Esophagus squamous epithelium (tissue), 4 donors: ENCODE measurements around the gene UCP2.

Experiments
- CTCF ChIP-seq, 6 experiments: fragments of 450-650 bp in 4 of 6; fragments of 200-600 bp in 2 of 6; sonication (generic) in 2 of 6; IDR thresholded peaks; one replicate each; pipeline ENCODE4 v1.5.1; 2016 to 2019; ENCODE audit warnings: antibody characterized with exemption in 6 of 6, mild to moderate bottlenecking in 4 of 6, moderate library complexity in 4 of 6
- POLR2A ChIP-seq, 4 donors: fragments of 450-650 bp; IDR thresholded peaks; one replicate each; pipeline ENCODE4 v1.6.1; 2017; ENCODE audit warnings: antibody characterized with exemption in 4 of 4, mild to moderate bottlenecking in 4 of 4, moderate library complexity in 3 of 4

GRCh38 chr11:73931951-73932350 is 50.7 kb downstream of the UCP2 start:
- TF ChIP-seq CTCF (IDR thresholded peaks at IDR 0.05) (no peak), POLR2A (IDR thresholded peaks at IDR 0.05) (no peak)
